DMS79 treated with DMSO at 0.1 percent for 48 hours (cell line): ENCODE data around the gene FAM24A.
"Not testable (repeated sequence)": the region's sequence is repeated elsewhere in the genome, so short reads cannot be mapped to it uniquely, and the experiment has no call there.

Experiments
- DNase-seq: peaks from one replicate; lab custom pipeline; 2025; lab: John Stamatoyannopoulos, UW

The FAM24A gene, protein sequence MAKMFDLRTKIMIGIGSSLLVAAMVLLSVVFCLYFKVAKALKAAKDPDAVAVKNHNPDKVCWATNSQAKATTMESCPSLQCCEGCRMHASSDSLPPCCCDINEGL

DNA sequence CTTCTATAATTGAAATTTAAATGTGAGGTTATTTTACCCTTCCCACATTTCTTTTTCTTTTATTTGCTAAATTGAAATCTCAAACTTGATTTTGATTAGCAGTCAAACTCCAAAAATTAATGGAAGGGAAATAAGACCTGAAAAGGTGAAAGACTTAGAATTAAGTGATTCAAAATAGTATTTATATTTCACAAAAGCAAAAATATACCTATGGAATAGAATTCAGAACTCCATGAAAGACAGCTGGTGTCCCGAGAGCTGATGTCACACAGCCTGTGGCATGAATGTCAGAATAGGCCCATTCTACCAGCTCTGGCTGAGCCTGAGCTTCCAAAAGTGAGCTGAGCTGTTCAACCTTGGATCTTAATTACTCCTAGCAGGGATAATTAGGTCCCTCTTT lies at the start of gene FAM24A:
TSS of gene FAM24A (plus strand) at position 301 of the 400 bp plus-strand sequence. CDS start 1,025 bp downstream, outside the sequence.
- DNase-seq: no peak

DNA sequence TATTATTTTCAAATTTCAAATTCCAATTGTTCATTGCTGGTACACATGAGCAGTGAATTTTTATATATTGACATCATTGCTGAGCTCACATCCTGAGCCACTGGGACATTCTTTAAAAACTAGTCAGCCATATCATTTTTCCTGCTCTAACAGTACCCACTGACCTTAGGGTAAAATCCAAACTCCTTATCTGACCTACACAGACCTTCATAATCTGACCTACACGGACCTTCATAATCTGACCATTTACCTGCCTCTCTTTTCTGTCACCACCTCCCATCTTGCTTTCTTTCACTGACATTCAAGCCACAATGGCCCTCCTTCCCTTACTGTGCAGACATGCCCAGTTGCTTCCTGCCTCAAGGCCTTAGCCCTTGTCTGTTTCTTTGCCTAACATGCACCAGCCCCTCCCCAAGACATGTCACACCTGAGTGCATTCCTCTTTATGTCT lies 48.7 kb upstream of the FAM24A start:
- DNase-seq: no peak

DNA sequence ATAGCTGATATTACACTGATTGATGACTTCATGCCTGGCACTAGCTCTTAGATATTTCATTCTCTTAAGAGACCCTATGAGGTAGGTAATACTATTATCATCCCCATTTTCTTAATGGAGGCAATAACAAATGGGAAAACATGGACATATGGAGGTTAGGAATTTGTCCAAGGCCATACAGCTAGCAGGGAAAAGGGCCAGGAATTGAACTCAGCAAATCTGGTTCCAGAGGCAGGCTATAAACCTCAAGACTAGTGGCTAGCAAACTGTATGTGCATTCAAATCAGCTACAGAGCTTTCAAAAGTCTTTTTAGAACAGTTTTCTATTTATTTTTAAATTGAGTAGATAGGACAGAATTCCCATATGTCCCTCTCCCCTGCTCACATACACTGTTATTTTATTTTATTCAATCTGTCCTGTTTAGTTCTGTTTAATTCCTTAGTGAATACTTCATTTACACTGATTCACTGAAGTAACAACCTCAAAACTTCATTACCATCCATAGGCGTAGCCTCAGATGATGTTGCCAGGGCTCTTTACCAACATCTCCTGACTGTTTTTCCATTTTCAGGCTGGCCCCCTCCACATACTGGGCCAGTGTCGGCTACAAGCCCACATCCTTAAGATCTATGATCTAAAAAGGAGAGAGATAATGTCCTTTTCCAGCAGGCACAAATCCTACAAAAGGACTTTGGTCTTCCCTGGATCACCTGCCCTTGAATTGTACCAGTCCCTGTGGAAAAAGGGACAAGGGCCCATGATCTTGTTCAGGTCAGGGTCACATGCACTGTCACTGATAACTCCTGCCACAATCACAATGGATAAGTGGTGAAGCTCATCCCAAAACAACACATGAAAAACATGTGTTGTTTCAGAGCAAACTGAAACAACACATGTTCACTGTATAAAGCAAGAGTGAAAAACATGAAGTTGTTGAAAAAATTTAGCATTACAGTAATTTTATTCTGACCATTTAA lies 46.9 kb upstream of the FAM24A start:
- no peak for DNase-seq

DNA sequence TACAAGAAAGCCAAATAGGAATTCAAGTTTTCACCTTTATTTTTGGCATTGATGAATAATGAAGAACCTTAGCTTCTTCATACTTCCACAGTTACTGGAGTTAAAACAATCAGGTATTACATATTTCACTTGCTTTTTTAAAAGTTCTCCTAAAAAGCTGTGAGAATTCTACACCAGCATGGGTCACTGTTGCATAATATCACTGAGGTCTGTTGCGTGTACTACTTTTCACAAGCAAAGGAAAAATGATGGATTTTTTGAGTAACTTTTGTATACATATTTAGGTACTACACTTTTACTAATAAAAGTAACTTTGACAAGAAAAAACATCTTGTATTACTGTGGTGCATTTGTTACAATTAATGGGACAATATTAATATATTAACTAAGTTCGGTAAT lies 46.2 kb upstream of the FAM24A start:
- DNase-seq: no peak

DNA sequence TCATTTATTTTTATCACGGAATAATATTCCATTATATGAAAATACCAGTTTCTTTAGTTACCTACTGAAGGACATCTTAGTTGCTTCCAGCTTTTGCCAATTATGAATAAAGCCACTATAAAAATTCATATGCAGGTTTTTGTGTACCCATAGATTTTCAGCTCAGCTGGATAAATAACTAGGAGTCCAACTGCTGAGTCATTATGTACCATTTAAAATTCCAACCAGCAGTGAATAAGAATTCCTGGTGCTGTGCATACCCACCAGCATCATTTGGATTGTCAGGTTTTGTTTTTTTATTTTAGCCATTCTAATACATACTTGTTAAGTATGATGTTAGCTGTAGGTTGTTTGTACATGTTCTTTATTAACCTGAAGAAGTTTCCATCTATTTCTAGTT lies 45.5 kb upstream of the FAM24A start:
- no peak for DNase-seq

DNA sequence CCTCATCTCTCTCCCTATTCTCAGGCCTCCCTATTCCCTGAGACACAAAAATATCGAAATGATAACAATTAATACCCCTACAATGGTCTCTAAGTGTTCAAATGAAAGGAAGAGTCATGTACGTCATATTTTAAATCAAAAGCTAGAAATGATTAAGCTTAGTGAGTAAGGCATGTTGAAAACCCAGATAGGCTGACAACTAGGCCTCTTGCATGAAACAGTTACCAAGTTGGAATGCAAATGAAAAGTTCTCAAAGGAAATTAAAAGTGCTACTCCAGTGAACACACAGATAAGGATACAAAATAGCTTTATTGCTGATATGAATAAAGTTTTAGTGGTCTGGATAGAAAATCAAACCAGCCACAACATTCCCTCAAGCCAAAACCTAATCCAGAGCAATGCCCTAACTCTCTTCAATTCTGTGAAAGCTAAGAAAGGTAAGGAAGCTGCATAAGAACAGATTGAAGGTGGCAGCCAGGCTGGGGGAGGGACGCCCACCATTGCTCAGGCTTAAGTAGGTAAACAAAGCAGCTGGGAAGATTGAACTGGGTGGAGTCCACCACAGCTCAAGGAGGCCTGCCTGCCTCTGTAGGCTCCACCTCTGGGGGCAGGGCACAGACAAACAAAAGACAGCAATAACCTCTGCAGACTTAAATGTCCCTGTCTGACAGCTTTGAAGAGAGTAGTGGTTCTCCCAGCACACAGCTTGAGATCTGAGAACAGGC lies 43.5 kb upstream of the FAM24A start:
- not testable (repeated sequence) for DNase-seq

DNA sequence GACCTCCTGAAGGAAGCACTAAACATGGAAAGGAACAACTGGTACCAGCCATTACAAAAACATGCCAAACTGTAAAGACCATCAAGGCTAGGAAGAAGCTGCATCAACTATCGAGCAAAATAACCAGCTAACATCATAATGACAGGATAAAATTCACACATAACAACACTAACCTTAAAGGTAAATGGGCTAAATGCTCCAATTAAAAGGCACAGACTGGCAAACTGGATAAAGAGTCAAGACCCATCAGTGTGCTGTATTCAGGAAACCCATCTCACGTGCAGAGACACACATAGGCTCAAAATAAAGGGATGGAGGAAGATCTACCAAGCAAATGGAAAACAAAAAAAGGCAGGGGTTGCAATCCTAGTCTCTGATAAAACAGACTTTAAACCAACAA lies 41.6 kb upstream of the FAM24A start:
- not testable (repeated sequence) for DNase-seq

DNA sequence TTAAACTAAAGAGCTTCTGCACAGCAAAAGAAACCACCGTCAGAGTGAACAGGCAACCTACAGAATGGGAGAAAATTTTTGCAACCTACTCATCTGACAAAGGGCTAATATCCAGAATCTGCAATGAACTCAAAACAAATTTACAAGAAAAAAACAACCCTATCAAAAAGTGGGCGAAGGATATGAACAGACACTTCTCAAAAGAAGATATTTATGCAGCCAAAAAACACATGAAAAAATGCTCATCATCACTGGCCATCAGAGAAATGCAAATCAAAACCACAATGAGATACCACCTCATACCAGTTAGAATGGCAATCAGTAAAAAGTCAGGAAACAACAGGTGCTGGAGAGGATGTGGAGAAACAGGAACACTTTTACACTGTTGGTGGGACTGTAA lies 38.5 kb upstream of the FAM24A start:
- not testable (repeated sequence) for DNase-seq

DNA sequence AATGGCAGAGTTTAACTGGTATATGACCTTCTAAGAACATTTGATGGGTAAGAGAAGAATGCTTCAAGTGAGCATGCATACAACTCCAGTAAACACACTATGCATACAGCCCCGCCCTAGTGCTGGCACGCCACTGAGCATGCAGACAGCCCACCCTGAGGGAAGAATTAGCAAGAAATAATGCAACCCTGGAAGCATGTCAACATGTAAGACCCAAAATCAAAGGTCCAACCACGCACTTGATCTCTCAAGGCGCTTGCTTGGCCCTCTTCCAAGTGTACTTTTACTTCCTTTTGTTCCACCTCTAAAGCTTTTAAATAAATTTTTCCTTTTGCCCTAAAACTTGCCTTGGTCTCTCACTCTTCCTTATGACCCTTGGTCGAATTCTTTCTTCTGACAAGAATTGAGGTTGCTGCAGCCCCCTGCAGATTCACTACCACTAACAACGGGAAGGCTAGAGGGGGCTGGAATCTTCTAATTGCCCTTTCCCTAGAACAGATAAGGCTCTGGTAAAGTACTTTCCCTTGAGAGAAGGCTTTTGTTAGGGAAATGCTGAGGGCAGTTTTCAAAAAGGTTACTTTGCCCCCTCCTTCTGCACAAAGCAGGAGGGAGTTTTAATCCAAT lies 34.5 kb upstream of the FAM24A start:
- DNase-seq: peak; percentile 90

DNA sequence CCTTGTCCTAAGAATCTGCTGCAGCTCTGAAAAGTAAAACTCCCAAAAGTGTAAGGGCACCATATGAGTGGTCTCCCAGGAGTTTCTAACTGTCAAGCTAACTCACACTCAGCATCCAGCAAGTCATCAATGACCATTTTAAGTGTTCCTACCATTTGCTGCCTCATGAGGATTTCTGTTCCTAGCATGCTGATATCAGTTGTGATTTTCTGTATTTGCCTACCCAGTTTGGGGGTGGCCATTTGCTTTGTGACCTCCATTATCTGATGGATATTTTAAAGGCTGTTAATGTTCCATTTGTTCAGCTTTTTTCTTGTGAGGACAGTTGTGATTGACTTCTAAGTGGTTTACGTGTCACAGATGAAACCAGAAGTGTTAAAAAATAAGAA lies 33.9 kb upstream of the FAM24A start:
- no peak for DNase-seq

DNA sequence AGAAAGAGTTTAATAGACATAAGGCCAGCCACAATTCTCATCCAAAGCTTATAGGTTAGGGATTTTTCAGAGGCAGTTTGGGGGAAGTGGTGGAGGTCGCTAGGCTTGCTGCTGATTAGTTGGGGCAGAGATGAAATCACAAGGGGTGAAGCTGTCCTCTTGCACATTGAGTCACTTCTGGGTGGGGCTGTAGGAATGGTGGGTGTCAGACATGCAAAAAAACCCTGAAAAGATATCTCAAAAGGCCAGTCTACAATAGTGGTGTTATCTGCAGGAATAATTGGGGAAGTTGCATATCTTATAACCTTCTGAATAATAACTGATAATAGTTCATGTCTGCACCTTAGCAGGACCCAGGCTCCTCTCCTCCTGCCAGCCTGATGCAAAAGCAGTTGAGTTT lies 33.1 kb upstream of the FAM24A start:
- DNase-seq: no peak

DNA sequence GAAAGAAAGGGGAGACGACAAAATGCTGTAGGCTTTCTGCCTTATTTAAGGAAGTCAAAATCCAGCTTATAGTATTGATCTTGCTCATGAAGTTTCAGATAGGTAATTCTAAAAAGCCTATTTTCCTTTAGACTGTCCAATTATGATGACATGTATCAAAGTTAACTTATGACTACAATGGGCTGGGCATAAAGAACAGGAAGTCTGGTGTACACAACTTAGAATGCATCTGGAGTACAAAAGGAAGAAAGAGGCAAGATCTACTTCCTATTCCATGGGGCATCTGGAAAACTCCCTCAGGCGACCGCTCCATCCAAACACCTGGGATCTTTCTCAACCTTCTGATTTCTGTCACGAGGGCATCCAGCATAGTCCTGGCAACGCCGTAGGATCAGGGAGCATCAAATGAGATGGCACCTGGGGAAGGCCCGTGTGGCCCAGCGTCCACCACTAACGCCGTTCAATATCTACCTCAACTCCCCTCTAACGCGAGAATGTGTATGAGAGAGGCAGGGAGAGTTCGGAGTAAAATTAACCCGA lies 31.5 kb upstream of the FAM24A start:
- peak; percentile 19 for DNase-seq

DNA sequence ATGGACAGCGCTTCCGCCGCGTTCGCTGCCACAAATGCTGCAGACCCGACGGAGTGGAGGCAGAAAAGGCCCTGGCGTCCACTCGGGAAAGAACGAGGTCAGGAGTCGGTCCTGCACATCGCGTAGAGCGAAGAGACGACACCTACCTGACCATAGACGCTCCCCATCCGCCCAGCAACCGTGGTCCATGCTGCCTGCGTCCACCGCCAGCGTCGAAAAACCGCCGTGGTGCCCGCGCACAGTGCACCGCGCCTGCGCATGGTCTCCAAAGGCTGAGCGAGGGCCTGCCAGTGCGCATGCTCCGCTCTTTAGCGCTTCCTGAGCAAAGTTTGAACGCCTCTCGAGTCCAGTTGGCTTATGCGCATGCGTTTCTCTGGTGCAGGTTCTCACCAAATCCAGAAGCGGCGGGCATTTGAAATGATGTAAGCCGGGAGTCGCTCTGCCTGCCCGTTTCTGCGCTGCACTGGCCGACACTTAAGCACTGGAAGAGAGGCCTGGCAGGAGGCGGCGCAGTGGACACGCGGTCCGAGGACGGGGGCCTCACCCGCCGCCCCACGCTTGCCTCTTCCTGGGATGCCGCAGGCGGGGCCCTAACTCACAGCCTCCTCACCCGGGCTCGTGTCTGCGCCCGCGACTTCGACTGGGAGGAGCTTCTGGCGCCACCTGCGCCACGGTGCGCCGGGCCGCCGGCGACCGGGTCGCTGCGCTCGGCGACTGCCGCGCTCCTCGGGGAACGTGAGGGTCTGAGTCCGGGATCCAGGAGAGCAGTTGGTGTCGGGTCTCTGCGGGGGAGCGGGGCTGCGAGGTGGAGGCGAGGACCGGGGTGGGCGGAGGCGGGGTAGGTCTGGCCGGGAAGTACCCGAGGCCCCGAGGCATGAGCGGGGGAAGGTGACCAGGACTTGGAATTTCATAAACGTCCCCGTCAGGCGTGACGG lies 30.8 kb upstream of the FAM24A start, which contains the start of gene FAM24B:
TSS of gene FAM24B (minus strand) at position 243 of the 935 bp plus-strand sequence. CDS start 29,066 bp downstream, outside the sequence.
- DNase-seq: peak; percentile 83

DNA sequence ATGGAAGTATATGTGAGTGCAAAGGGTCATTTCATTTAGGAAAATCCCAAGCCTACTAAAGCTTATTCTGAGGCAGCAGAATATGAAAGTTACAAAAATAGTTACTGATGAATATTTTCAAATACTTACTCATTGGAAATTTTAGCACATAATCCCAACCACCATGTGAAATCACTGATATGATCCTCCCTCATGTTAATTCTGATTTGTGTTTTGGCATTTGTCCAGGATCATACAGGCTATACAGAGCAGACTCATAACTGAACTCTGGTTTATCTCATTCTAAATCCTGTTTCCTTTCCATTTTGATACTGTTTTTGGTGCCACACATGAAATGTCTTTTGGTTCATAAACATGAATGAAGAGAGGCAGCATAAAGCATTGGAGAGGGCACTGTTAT lies 27.6 kb upstream of the FAM24A start:
- no peak for DNase-seq

DNA sequence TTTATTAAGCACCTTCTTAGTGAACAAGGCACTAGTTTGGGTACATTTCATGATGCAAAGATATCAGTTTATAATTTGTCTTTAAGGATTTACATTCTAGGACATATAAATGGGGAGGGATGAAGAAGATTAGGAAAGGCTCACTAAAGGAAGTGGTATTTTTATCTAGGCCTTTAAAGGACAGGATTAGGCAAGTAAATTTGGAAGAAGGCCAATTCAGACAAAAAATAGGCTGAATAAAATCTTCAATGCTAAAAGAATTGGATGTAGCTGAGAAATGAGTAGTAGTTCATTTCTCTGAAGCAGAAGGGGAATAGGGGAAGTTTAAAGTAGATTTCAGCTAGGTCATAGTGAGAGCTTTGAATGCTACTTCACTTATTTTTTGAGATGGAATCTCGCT lies 26.2 kb upstream of the FAM24A start:
- no peak for DNase-seq

DNA sequence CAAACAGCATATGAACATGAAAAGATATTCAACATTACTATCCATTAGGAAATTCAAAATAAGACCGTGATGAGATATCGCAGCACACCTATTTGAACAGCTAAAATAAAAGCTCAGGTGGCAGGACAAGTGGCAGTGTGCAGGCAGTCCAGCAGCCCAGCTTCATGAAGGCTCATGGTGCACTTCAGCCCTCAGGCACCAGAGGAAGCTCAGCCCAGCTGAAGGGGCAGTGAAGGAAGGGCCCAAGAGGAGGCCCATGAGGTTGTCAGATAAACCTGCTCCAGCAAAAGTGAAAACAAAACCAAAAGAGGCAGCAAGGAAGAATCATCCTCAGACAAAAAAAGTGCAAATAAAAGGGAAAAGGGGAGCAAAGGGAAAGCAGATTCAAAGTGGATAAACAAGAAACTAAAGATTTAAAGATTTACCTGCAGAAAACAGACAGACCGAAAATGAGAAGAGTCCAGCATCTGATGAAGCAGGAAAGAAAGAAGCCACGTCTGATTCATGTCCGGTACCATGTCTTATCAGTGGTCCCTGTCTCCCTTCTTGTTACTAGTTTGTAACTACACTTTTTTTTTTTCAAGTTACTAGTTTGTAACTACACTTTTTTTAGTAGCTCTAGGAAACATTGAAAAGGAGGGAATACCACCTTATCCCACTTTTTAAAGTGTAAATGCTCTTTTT lies 16.0 kb upstream of the FAM24A start:
- DNase-seq: no peak

DNA sequence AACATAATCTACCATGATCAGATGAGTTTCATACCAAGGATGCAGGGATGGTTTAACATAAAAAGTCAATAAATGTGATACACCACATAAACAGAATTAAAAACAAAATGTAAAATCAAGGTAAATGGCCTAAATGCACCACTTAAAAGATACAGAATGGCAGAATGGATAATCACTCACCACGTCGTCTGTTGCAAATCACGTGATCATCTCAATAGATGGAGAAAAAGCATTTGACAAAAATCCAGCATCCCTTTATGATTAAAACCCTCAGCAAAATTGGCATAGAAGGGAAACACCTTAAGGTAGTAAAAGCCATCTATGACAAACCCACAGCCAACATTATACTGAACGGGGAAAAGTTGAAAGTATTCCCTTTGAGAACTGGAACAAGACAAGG lies 6.5 kb upstream of the FAM24A start:
- not testable (repeated sequence) for DNase-seq

DNA sequence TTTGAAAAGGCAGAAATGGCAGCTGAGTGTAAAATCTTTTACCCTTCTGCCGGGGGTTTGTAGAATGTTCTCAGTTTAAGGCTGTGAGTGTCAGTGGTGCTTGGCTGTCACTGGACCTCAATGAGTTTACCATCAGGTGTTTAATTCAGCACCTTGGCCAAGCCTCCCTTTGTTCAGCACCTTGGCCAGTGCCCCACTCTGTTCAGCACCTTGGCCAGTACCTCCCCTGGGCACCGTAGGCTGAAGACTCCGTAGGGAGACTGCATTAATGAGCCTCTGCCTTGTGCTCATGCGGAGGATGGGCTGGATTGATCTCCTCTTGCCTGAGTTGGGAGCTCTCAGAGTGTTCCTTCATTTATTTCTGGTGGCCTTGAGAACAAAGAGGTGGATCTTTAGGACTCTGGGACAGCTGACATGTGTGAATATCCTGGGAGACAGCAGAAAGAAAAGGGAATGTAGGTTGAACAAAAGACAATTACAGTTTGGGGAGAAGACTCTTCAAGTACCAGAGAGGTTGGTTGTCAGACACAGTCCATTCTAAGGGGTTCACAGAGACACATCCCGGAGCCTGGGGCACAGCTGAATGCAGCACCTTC lies 1.6 kb downstream of the FAM24A start:
- no peak for DNase-seq

DNA sequence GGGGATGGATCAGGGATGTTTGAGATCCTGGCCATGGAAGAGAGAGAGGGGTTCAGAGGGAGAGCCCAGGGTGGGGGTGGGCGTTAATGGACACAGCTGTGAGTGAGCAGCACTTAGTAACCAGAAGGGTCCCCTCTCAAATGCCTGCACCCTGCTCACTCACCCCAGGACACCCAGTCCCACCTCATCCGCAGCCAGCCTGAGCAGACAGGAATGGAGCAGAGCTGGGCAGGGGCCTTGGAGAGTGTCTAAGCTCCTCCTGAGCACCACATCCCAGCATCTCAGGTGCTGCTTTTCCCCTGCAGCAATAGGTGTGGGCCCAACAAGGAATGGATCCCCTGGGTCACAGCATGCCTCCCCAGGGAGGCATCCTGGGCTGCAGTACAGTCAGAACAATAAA lies 5.3 kb downstream of the FAM24A start:
- DNase-seq: no peak

DNA sequence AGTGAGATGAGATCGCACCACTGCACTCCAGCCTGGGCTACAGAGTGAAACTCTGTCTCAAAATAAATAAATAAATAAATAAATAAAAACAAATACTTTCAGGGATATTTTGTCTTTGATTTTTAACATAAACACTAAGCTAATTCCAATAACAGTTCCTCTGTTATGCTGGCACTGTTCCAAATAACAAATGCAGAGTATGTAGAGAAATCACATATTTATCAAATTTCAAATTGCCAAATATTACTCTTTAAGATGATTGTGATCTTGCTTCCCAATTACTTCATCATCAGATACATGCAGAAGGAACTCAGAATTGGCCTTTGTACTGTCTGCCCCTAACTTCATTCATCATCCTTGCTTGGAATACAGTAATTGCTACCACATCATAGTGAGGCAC lies 19.7 kb downstream of the FAM24A start:
- DNase-seq: no peak
